HEK293 (cell line): ENCODE measurements around the gene GMEB2.

Source experiments
- GLIS2 ChIP-seq: fragments of 450-650 bp; formaldehyde crosslinking; IDR thresholded peaks from 2 replicates; pipeline ENCODE4 v1.5.1; 2016; ENCODE audit warnings: missing biosample characterization, missing genetic modification characterization
- KLF10 ChIP-seq: fragments of 450-650 bp; IDR thresholded peaks from 2 replicates; pipeline ENCODE4 v1.5.1; 2018; ENCODE audit warnings: missing biosample characterization, mild to moderate bottlenecking, missing genetic modification characterization
- MZF1 ChIP-seq: fragments of 450-650 bp; formaldehyde crosslinking; IDR thresholded peaks from 2 replicates; pipeline ENCODE4 v1.5.1; 2017; ENCODE audit warnings: missing biosample characterization, missing genetic modification characterization, borderline replicate concordance
- TCF7L2 ChIP-seq: IDR thresholded peaks from 2 replicates; pipeline ENCODE4 v1.6.1; 2011; ENCODE audit warnings: low read depth, mild to moderate bottlenecking, inconsistent platforms, low read length, moderate library complexity, borderline replicate concordance
- WT1 ChIP-seq: fragments of 450-650 bp; formaldehyde crosslinking; IDR thresholded peaks from 2 replicates; pipeline ENCODE4 v1.5.1; 2016; ENCODE audit warnings: missing biosample characterization, missing genetic modification characterization
- ZBTB8A ChIP-seq: fragments of 450-650 bp; formaldehyde crosslinking; IDR thresholded peaks from 2 replicates; pipeline ENCODE4 v1.5.1; 2016; ENCODE audit warnings: missing biosample characterization, missing genetic modification characterization
- ZNF10 ChIP-seq: fragments of 450-650 bp; formaldehyde crosslinking; IDR thresholded peaks from 2 replicates; pipeline ENCODE4 v1.5.1; 2017; ENCODE audit warnings: missing biosample characterization, missing genetic modification characterization
- ZNF133 ChIP-seq: fragments of 450-650 bp; formaldehyde crosslinking; IDR thresholded peaks from 2 replicates; pipeline ENCODE4 v1.5.1; 2016; ENCODE audit warnings: missing biosample characterization, missing genetic modification characterization
- ZNF184 ChIP-seq: fragments of 450-650 bp; IDR thresholded peaks from 2 replicates; pipeline ENCODE4 v1.5.1; 2018; ENCODE audit warnings: missing biosample characterization, mild to moderate bottlenecking, missing genetic modification characterization
- ZNF24 ChIP-seq: fragments of 450-650 bp; formaldehyde crosslinking; IDR thresholded peaks from 2 replicates; pipeline ENCODE4 v1.5.1; 2016; ENCODE audit warnings: missing biosample characterization, missing genetic modification characterization
- ZNF391 ChIP-seq: fragments of 450-650 bp; formaldehyde crosslinking; IDR thresholded peaks from 2 replicates; pipeline ENCODE4 v1.5.1; 2016; ENCODE audit warnings: low read depth, missing biosample characterization, missing genetic modification characterization, borderline replicate concordance
- ZNF398 ChIP-seq: fragments of 450-650 bp; formaldehyde crosslinking; IDR thresholded peaks from 2 replicates; pipeline ENCODE4 v1.5.1; 2017; ENCODE audit warnings: missing biosample characterization, missing genetic modification characterization
- ZNF433 ChIP-seq: fragments of 450-650 bp; formaldehyde crosslinking; IDR thresholded peaks from 2 replicates; pipeline ENCODE4 v1.5.1; 2016; ENCODE audit warnings: missing biosample characterization, missing genetic modification characterization, low read depth
- ZNF549 ChIP-seq: fragments of 450-650 bp; IDR thresholded peaks from 2 replicates; pipeline ENCODE4 v1.5.1; 2018; ENCODE audit warnings: missing biosample characterization, missing genetic modification characterization, mild to moderate bottlenecking, inconsistent platforms, moderate library complexity
- ZNF692 ChIP-seq: fragments of 450-650 bp; formaldehyde crosslinking; IDR thresholded peaks from 2 replicates; pipeline ENCODE4 v1.5.1; 2016; ENCODE audit warnings: missing biosample characterization, missing genetic modification characterization
- TF ChIP-seq, protein P1 (sequence below): fragments of 450-650 bp; formaldehyde crosslinking; IDR thresholded peaks from 2 replicates; pipeline ENCODE4 v1.5.1; 2016; ENCODE audit warnings: missing biosample characterization, missing genetic modification characterization, borderline replicate concordance
- TF ChIP-seq, protein P2 (sequence below): fragments of 450-650 bp; formaldehyde crosslinking; IDR thresholded peaks from 2 replicates; pipeline ENCODE4 v1.5.1; 2016; ENCODE audit warnings: missing biosample characterization, missing genetic modification characterization
- TF ChIP-seq, protein P3 (sequence below): sonication (generic); formaldehyde crosslinking; IDR thresholded peaks from 2 replicates; pipeline ENCODE4 v1.8.1; 2022; ENCODE audit warnings: mild to moderate bottlenecking, moderate library complexity, missing genetic modification reagents
- TF ChIP-seq, protein P4 (sequence below): fragments of 450-650 bp; formaldehyde crosslinking; IDR thresholded peaks from 2 replicates; pipeline ENCODE4 v1.5.1; 2016; ENCODE audit warnings: missing biosample characterization, missing genetic modification characterization, low read depth
- TF ChIP-seq, protein P5 (sequence below): fragments of 450-650 bp; formaldehyde crosslinking; IDR thresholded peaks from 2 replicates; pipeline ENCODE4 v1.5.1; 2017; ENCODE audit warnings: missing biosample characterization, missing genetic modification characterization
- TF ChIP-seq, protein P6 (sequence below): fragments of 450-650 bp; formaldehyde crosslinking; IDR thresholded peaks from 2 replicates; pipeline ENCODE4 v1.5.1; 2016; ENCODE audit warnings: missing biosample characterization, missing genetic modification characterization

GMEB2 gene

GRCh38 chr20:63652192-63652980 is 25.5 kb upstream of the GMEB2 start (continued):
- TF ChIP-seq, protein P1, sequence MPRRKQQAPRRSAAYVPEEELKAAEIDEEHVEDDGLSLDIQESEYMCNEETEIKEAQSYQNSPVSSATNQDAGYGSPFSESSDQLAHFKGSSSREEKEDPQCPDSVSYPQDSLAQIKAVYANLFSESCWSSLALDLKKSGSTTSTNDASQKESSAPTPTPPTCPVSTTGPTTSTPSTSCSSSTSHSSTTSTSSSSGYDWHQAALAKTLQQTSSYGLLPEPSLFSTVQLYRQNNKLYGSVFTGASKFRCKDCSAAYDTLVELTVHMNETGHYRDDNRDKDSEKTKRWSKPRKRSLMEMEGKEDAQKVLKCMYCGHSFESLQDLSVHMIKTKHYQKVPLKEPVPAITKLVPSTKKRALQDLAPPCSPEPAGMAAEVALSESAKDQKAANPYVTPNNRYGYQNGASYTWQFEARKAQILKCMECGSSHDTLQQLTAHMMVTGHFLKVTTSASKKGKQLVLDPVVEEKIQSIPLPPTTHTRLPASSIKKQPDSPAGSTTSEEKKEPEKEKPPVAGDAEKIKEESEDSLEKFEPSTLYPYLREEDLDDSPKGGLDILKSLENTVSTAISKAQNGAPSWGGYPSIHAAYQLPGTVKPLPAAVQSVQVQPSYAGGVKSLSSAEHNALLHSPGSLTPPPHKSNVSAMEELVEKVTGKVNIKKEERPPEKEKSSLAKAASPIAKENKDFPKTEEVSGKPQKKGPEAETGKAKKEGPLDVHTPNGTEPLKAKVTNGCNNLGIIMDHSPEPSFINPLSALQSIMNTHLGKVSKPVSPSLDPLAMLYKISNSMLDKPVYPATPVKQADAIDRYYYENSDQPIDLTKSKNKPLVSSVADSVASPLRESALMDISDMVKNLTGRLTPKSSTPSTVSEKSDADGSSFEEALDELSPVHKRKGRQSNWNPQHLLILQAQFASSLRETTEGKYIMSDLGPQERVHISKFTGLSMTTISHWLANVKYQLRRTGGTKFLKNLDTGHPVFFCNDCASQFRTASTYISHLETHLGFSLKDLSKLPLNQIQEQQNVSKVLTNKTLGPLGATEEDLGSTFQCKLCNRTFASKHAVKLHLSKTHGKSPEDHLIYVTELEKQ (tag by site-specific recombination): no peak
- TF ChIP-seq ZNF391: no peak; the same call in 1 of the 2 replicates
- peak; percentile 67 for TF ChIP-seq GLIS2 (tag by site-specific recombination)
- TF ChIP-seq ZNF692 (tag by site-specific recombination): peak; percentile 70
- TF ChIP-seq, protein P2, sequence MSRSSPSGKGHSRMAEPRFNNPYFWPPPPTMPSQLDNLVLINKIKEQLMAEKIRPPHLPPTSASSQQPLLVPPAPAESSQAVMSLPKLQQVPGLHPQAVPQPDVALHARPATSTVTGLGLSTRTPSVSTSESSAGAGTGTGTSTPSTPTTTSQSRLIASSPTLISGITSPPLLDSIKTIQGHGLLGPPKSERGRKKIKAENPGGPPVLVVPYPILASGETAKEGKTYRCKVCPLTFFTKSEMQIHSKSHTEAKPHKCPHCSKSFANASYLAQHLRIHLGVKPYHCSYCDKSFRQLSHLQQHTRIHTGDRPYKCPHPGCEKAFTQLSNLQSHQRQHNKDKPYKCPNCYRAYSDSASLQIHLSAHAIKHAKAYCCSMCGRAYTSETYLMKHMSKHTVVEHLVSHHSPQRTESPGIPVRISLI (tag by site-specific recombination): no peak
- TF ChIP-seq, protein P3, sequence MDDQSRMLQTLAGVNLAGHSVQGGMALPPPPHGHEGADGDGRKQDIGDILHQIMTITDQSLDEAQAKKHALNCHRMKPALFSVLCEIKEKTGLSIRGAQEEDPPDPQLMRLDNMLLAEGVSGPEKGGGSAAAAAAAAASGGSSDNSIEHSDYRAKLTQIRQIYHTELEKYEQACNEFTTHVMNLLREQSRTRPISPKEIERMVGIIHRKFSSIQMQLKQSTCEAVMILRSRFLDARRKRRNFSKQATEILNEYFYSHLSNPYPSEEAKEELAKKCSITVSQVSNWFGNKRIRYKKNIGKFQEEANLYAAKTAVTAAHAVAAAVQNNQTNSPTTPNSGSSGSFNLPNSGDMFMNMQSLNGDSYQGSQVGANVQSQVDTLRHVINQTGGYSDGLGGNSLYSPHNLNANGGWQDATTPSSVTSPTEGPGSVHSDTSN (CRISPR knock-in tag): no peak; the same call in 1 of the 2 replicates
- no peak for TF ChIP-seq ZNF184 (tag by site-specific recombination)
- TF ChIP-seq ZNF24 (tag by site-specific recombination): no peak
- peak; percentile 93 for TF ChIP-seq ZBTB8A (tag by site-specific recombination)
- TF ChIP-seq, protein P4, sequence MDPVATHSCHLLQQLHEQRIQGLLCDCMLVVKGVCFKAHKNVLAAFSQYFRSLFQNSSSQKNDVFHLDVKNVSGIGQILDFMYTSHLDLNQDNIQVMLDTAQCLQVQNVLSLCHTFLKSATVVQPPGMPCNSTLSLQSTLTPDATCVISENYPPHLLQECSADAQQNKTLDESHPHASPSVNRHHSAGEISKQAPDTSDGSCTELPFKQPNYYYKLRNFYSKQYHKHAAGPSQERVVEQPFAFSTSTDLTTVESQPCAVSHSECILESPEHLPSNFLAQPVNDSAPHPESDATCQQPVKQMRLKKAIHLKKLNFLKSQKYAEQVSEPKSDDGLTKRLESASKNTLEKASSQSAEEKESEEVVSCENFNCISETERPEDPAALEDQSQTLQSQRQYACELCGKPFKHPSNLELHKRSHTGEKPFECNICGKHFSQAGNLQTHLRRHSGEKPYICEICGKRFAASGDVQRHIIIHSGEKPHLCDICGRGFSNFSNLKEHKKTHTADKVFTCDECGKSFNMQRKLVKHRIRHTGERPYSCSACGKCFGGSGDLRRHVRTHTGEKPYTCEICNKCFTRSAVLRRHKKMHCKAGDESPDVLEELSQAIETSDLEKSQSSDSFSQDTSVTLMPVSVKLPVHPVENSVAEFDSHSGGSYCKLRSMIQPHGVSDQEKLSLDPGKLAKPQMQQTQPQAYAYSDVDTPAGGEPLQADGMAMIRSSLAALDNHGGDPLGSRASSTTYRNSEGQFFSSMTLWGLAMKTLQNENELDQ: no peak
- no peak for TF ChIP-seq ZNF433 (tag by site-specific recombination)
- no peak for TF ChIP-seq TCF7L2
- TF ChIP-seq WT1 (tag by site-specific recombination): no peak
- TF ChIP-seq ZNF10 (tag by site-specific recombination): no peak
- TF ChIP-seq KLF10 (tag by site-specific recombination): no peak
- peak; percentile 78 for TF ChIP-seq ZNF398 (tag by site-specific recombination)
- no peak for TF ChIP-seq ZNF133 (tag by site-specific recombination)
- TF ChIP-seq MZF1: no peak
- TF ChIP-seq, protein P5, sequence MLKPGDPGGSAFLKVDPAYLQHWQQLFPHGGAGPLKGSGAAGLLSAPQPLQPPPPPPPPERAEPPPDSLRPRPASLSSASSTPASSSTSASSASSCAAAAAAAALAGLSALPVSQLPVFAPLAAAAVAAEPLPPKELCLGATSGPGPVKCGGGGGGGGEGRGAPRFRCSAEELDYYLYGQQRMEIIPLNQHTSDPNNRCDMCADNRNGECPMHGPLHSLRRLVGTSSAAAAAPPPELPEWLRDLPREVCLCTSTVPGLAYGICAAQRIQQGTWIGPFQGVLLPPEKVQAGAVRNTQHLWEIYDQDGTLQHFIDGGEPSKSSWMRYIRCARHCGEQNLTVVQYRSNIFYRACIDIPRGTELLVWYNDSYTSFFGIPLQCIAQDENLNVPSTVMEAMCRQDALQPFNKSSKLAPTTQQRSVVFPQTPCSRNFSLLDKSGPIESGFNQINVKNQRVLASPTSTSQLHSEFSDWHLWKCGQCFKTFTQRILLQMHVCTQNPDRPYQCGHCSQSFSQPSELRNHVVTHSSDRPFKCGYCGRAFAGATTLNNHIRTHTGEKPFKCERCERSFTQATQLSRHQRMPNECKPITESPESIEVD (tag by site-specific recombination): no peak
- TF ChIP-seq, protein P6, sequence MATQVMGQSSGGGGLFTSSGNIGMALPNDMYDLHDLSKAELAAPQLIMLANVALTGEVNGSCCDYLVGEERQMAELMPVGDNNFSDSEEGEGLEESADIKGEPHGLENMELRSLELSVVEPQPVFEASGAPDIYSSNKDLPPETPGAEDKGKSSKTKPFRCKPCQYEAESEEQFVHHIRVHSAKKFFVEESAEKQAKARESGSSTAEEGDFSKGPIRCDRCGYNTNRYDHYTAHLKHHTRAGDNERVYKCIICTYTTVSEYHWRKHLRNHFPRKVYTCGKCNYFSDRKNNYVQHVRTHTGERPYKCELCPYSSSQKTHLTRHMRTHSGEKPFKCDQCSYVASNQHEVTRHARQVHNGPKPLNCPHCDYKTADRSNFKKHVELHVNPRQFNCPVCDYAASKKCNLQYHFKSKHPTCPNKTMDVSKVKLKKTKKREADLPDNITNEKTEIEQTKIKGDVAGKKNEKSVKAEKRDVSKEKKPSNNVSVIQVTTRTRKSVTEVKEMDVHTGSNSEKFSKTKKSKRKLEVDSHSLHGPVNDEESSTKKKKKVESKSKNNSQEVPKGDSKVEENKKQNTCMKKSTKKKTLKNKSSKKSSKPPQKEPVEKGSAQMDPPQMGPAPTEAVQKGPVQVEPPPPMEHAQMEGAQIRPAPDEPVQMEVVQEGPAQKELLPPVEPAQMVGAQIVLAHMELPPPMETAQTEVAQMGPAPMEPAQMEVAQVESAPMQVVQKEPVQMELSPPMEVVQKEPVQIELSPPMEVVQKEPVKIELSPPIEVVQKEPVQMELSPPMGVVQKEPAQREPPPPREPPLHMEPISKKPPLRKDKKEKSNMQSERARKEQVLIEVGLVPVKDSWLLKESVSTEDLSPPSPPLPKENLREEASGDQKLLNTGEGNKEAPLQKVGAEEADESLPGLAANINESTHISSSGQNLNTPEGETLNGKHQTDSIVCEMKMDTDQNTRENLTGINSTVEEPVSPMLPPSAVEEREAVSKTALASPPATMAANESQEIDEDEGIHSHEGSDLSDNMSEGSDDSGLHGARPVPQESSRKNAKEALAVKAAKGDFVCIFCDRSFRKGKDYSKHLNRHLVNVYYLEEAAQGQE (tag by site-specific recombination): peak; percentile 9; the same call in 1 of the 2 replicates
- no peak for TF ChIP-seq ZNF549 (tag by site-specific recombination)
